Midbrain (tissue), 1 donor: ENCODE data around the gene GALNT9.

ENCODE experiments used
- DNase-seq: peaks from one replicate; lab custom pipeline; 2025; lab: John Stamatoyannopoulos, UW

The GALNT9 gene

DNA sequence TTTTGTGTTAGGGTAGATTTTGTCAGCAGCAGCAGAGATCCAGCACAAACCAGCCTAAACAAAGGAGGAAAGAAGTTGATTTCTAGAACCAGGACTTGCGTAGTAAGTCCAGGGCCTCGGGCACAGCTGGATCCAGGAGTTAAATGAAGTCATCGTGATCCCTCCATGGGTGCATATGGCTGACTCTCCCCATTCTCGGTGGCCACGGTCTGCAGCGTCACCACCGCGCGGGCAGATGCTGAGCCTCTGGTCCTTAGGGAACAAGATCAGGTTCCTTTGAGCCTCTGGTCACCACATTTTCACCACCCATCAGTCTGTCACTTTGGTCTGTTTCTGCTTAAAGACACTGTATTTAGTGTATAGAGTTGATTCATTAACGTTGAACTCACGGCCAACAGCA, 14.8 kb upstream of the GALNT9 start:
- no peak for DNase-seq

DNA sequence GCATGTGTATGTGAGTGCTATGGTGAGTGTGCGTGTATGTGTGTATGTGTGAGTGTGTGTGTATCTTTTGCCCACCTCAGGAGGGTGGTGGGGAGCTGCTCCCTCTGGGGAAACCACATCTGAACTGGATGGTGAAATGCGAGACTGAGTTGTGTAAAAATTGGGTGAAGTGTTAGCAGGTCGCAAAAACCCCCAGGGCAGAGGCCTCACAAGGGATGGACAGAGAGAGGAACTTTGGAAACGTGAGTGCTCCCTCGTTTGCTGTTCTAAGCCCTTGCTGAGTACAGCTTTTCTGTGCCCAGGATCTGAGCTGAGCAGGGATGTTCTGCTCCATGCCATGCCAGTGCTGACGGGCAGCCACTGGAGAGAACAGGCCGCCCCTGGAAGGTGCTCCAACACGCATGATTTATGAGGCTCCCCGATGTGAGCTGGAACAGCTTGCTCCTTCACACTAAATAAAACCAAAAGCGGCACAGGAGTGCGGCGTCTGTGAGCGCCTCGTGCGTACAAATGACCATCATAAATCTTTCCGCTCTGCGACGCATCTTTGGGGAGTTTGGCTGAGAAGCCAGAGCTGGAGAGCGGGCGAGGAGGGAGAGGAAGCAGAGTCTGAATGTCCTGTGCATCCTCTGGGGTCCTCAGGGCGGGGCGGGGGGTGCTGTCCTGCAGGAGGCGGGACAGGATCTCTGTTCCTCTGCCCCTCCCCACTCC, 14.1 kb upstream of the GALNT9 start:
- no peak for DNase-seq

GRCh38 chr12:132342251-132343227, 13.2 kb upstream of the GALNT9 start:
- DNase-seq: no peak

- no peak for DNase-seq
These were observed 12.1 kb upstream of the GALNT9 start for GRCh38 chr12:132341318-132342050.

DNA sequence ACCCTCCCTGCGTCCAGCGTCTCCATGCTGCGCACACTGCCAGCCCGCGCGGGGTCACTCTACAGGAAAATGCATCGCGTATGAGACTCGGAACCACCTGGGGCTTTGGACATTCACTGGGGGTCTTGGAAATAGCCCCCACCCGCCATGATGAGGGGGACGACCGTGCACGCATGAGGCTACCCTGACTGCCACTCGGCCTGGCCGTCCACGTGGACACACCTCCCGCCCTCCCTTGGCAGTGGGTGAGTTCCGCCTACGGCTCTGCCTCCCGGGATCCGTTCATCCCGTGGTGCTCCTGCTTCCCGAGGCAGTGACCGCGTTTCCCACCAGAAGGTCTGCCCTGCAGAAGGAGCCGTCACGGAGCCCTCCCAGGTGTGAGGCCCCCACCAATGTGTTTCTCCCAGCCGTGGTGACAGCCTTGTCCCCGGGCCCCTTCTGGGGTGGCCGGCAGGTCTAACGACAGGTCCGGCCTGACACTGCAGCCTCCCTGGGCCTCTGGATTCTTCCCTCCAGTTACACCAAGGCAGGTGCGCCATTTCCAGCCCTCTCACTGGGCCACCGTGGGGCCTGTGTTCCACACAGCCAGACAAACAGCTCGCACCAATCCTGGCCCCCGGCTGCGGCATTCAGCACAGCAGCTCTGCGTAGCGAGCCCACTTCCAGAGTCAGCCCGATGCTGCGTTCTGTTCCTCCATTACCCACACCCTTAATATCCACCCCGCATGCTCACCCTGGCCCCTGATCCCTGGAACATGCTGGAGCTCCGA, 11.1 kb upstream of the GALNT9 start:
- DNase-seq: no peak

GRCh38 chr12:132339856-132340255, 10.5 kb upstream of the GALNT9 start:
- DNase-seq: no peak

DNA sequence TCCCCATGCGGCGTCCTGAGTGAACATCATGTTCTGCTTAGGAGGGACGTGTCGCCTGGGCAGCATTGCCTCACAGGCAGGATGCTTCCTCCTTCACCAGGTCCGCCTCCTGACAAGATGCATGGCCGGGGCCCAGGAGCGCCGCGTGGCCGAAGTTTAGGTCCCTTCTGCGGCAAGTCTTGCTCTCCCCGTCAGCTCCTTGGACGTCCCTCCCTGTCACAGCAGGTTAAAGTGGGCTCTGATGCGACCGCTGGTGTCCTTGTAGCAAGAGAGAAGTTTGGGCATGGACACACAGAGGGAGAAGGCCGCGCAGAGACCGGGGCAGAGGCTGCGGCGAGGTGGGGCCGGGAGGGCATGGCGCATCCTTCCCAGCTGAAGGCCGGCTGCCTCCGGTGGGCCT, 9.4 kb upstream of the GALNT9 start:
- DNase-seq: no peak

DNA sequence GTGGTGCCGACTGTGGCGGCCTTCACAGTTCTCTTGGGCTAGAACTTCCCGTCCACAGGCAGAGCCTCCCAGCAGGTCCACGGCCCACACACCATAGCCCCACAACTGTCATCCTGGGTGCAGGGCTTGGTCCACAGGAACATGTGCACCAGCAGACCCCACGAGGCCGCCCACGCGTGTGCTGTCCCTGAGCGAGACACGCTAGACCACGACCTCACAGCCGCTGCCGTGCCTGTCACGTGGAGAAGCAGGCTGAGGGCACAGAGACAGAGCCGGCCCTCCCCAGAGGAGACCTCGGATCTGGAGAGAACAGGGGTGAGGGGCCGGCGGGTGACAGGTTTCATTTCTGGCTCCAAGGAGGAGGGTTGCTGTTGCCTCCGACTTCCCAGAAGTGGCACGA, 8.9 kb upstream of the GALNT9 start:
- DNase-seq: no peak

- DNase-seq: no peak
These were observed 8.2 kb upstream of the GALNT9 start for GRCh38 chr12:132337557-132337956.

- DNase-seq: no peak
These were observed 7.3 kb upstream of the GALNT9 start for GRCh38 chr12:132336451-132337413.

- no peak for DNase-seq
These were observed 5.9 kb upstream of the GALNT9 start for GRCh38 chr12:132335179-132335756.

DNA sequence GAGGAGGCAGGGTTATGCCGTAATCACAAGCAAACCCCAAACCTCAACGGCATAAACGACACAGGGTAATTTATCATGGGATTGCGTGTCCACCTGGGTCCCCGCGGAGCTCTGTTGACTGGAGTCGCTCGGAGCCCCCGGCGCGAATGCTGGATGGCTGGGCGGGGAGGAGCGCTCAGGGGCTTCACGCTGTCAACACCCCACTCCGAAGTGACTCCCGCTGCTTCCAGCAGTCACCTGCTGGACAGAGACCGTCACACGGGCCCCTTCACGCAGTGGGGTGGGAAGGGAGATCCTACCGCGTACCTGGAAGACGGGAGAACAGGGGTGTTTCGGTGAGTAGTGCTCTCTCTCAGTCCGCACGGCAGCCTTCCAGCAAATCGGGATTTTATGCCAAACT, 4.4 kb upstream of the GALNT9 start:
- no peak for DNase-seq

DNA sequence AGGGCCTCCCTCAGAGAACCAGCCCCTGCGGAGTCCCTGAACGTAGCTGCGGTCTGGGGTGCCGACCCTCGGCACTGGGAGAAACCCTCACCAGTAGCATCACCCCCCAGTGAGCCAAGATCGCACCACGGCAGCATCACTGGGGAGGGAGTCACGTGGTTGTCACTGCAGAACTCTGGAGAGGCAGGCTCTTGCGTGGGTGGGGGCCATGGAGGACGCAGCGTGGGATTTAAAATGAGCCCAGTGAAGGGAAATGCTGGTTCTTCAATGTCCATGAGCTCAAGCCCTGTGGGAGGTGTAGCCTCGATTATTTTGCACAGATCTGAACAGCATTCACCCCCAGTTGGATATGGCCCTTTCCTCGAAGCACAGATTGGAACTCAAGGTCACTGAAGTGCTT, 3.9 kb upstream of the GALNT9 start:
- DNase-seq: no peak

GRCh38 chr12:132330549-132330881, 1.1 kb upstream of the GALNT9 start:
- no peak for DNase-seq

- DNase-seq: no peak
These were observed 545 bp upstream of the GALNT9 start for GRCh38 chr12:132329720-132330548.

DNA sequence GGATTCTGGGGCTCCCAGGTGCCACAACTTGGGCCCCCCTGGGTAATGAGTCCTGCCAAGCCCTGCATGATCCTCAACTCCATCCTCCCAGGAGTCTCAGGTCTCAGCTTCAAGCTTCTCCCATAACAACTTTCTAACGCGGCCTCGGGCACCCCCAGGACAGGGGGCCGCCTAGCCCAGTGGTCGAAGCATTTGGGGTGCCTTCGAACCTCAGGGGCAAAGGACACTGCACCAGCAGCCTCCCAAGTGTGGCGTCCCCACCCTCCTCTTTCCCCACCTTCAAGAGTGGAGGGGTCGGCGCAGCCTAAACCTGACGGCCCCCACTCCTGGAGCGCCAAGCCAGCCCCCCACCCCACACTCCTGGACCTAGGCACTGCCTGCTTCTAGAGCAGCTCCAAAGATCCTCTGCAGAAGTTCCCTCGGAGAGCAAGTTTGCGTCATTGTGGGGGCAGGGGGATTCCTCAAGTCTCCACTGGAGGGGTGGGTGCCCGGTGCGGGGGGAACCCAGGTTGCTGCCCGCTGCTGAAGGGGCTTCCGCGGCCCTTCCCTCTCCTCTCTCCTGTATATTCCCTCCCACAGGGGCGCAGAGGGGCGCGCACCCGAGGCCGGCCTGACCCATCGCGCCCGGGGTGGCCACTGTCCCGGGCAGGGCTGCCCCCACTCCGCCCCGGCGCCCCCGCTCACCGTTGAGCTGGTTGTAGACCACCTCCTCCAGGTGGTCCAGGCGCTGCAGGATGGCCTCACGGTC, 933 bp downstream of the GALNT9 start:
- no peak for DNase-seq

- peak; percentile 58 for DNase-seq
These were observed 1.8 kb downstream of the GALNT9 start for GRCh38 chr12:132327336-132328171.

DNA sequence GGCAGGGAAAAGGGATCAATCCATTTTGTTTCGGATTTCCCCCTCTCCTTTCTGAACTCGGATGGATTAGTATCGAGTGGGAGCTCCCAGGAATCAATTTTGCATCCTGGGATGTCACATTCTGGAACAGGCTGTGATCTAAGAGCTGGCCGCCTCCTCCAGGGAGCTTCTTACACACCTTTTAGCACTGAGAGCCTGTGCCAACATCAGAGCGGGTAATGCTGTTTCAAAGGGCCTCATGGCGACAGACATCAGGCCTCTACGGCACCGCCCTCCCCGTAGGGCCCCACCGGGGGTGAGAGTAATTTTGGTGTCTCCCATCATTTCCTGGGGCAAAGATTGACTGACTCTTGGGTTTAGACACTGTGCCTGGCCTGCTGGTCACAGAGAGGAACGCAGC, 2.7 kb downstream of the GALNT9 start:
- no peak for DNase-seq
